ENCODE measurements around the gene ZNF595.
"Not testable (repeated sequence)": the region's sequence is repeated elsewhere in the genome, so short reads cannot be mapped to it uniquely, and the experiment has no call there.

Gene ZNF595

GRCh38 chr4:52804-53479, at the start of gene ZNF595:
Gene ZNF595 (plus strand): TSS chr4:53321. CDS start chr4:53489, 168 bp downstream.
- not testable (repeated sequence) for DNase-seq

- not testable (repeated sequence) for DNase-seq
Observed at GRCh38 chr4:9937-10870, 42.9 kb upstream of the ZNF595 start.

GRCh38 chr4:11095-11815, 41.9 kb upstream of the ZNF595 start:
- not testable (repeated sequence) for DNase-seq

GRCh38 chr4:11816-12417, 41.2 kb upstream of the ZNF595 start:
- peak; percentile 42 for DNase-seq

GRCh38 chr4:18128-18527, 35.0 kb upstream of the ZNF595 start:
- DNase-seq: not testable (repeated sequence)

- not testable (repeated sequence) for DNase-seq
Observed at GRCh38 chr4:18589-18988, 34.5 kb upstream of the ZNF595 start.

GRCh38 chr4:22882-23281, 30.2 kb upstream of the ZNF595 start:
- DNase-seq: not testable (repeated sequence)

- DNase-seq: not testable (repeated sequence)
Observed at GRCh38 chr4:24359-24758, 28.8 kb upstream of the ZNF595 start.

- DNase-seq: not testable (repeated sequence)
Observed at GRCh38 chr4:27501-27900, 25.6 kb upstream of the ZNF595 start.

GRCh38 chr4:28767-29542, 24.2 kb upstream of the ZNF595 start:
- not testable (repeated sequence) for DNase-seq

GRCh38 chr4:33314-33713, 19.8 kb upstream of the ZNF595 start:
- DNase-seq: not testable (repeated sequence)

- not testable (repeated sequence) for DNase-seq
Observed at GRCh38 chr4:36559-37415, 16.3 kb upstream of the ZNF595 start.

- not testable (repeated sequence) for DNase-seq
Observed at GRCh38 chr4:38202-38601, 14.9 kb upstream of the ZNF595 start.

- not testable (repeated sequence) for DNase-seq
Observed at GRCh38 chr4:43375-43774, 9.7 kb upstream of the ZNF595 start.

- DNase-seq: not testable (repeated sequence)
Observed at GRCh38 chr4:51253-51652, 1.9 kb upstream of the ZNF595 start.

GRCh38 chr4:51655-52277, 1.4 kb upstream of the ZNF595 start:
- DNase-seq: peak; percentile 37

GRCh38 chr4:53521-53920, 400 bp downstream of the ZNF595 start:
- DNase-seq: not testable (repeated sequence)

- DNase-seq: not testable (repeated sequence)
Observed at GRCh38 chr4:64733-65132, 11.6 kb downstream of the ZNF595 start.

- DNase-seq: no peak
Observed at GRCh38 chr4:71830-72229, 18.7 kb downstream of the ZNF595 start.

- DNase-seq: no peak
Observed at GRCh38 chr4:85951-86350, 32.8 kb downstream of the ZNF595 start.

Data from activated CD4-positive, CD25-positive, alpha-beta regulatory T cell treated with anti-CD3 and anti-CD28 coated beads, Interleukin-2, amount 50 U/mL, for 72 hours (primary cell).